K562 (cell line): ENCODE data around the gene DNAH9. TPM values are rescaled to one million over a fixed set of nuclear protein-coding genes. Genes with fewer than 3 reads are reported as not detected.

Experiments used
- C11orf30 ChIP-seq: fragments of 450-650 bp; IDR thresholded peaks from 2 replicates; pipeline ENCODE4 v1.6.1; 2016; ENCODE audit warnings: low read depth, mild to moderate bottlenecking
- DPF2 ChIP-seq: fragments of 450-650 bp; IDR thresholded peaks from 2 replicates; pipeline ENCODE4 v1.6.1; 2016
- FOXJ2 ChIP-seq: fragments of 200-800 bp; sonication (Bioruptor generic); IDR thresholded peaks from 2 replicates; pipeline ENCODE4 v1.6.1; 2016; ENCODE audit warnings: missing genetic modification characterization, missing compliant biosample characterization
- HMGN3 ChIP-seq: IDR thresholded peaks from 2 replicates; pipeline ENCODE4 v1.6.1; 2011; ENCODE audit warnings: borderline replicate concordance, low read depth, mild to moderate bottlenecking, mixed read lengths, low read length; ENCODE audit not compliant: insufficient read length; ENCODE audit errors: extremely low read depth
- NR2C2 ChIP-seq, 2 experiments: fragments of 200-800 bp in 1 of 2; sonication (Bioruptor generic) in 1 of 2; sonication (generic) in 1 of 2; formaldehyde crosslinking in 1 of 2; IDR thresholded peaks; 2 replicates each; pipeline versions ENCODE4 v1.6.1 to v1.8.0; 2016 to 2022; ENCODE audit warnings: mild to moderate bottlenecking in 1 of 2, missing compliant biosample characterization in 1 of 2, missing genetic modification characterization in 1 of 2, missing genetic modification reagents in 1 of 2
- POLR2AphosphoS5 ChIP-seq: IDR thresholded peaks from 2 replicates; pipeline ENCODE4 v1.6.1; 2011; ENCODE audit warnings: mild to moderate bottlenecking, low read depth, low read length, moderate library complexity; ENCODE audit not compliant: control insufficient read depth, insufficient read depth
- POLR2B ChIP-seq: fragments of 450-650 bp; IDR thresholded peaks from 2 replicates; pipeline ENCODE4 v1.6.1; 2018; ENCODE audit warnings: low read depth; ENCODE audit not compliant: partially characterized antibody
- RBM15 ChIP-seq: fragments of 200-400 bp; formaldehyde crosslinking; IDR thresholded peaks from 2 replicates; pipeline ENCODE4 v1.6.1; 2018; ENCODE audit warnings: mild to moderate bottlenecking, low read length, moderate library complexity; ENCODE audit not compliant: insufficient read depth
- RHOXF2B ChIP-seq: fragments of 250-450 bp; sonication (Bioruptor Pico); conservative IDR thresholded peaks from 2 replicates; pipeline ENCODE4 v1.5.1; 2021
- SUPT5H ChIP-seq: fragments of 450-650 bp; IDR thresholded peaks from 2 replicates; pipeline ENCODE4 v1.6.1; 2016
- polyA plus RNA-seq, 8 experiments: library from polyadenylated mRNA; depleted of rRNA in 4 of 8; stranded (reverse) in 5 of 8; unstranded in 3 of 8; fragments of >200 nt; fragmentation: Nextera tagmentation in 2 of 8; fragmentation: Illumina TruSeq in 1 of 8; extraction: Ambion mirVana in 2 of 8; extraction: Trizol in 1 of 8; gene quantifications; 2 replicates each; pipeline versions ENCODE4 v1.2.1 to v1.2.3, GENCODE V29; 2011 to 2014; ENCODE audit warnings: inconsistent platforms in 1 of 8, missing spikeins in 1 of 8
- total RNA-seq, 7 experiments: library from RNA; depleted of rRNA in 6 of 7; stranded (reverse); fragments of >200 nt in 6 of 7; fragmentation: Illumina TruSeq in 2 of 7; extraction: Trizol in 2 of 7; gene quantifications; 2 replicates each; pipeline versions ENCODE4 v1.2.1 to v1.2.3, GENCODE V29; 2011 to 2021; ENCODE audit warnings: low replicate concordance in 1 of 7
- TF ChIP-seq, protein P1 (sequence below): fragments of 250-450 bp; sonication (Bioruptor Pico); IDR thresholded peaks from 2 replicates; pipeline ENCODE4 v1.4.0; 2020; ENCODE audit warnings: mild to moderate bottlenecking
- TF ChIP-seq, protein P2 (sequence below): sonication (generic); formaldehyde crosslinking; IDR thresholded peaks from 2 replicates; pipeline ENCODE4 v1.8.0; 2022; ENCODE audit warnings: missing genetic modification reagents, mild to moderate bottlenecking, moderate library complexity, borderline replicate concordance
- TF ChIP-seq, protein P3 (sequence below): fragments of 150-350 bp; conservative IDR thresholded peaks from 2 replicates; pipeline ENCODE4 v1.6.1; 2014; ENCODE audit warnings: low read length
- TF ChIP-seq, protein P4 (sequence below), 2 experiments: fragments of 450-650 bp; IDR thresholded peaks; 2 replicates each; pipeline ENCODE4 v1.6.1; 2018; ENCODE audit warnings: mild to moderate bottlenecking in 2 of 2, low read depth in 1 of 2; ENCODE audit not compliant: partially characterized antibody in 2 of 2
- TF ChIP-seq, protein P5 (sequence below), 2 experiments: fragments of 450-650 bp; IDR thresholded peaks; 2 replicates each; pipeline ENCODE4 v1.6.1; 2016

The DNAH9 gene
- total and polyA plus RNA-seq, 9 of the 15 experiments (the other 6 are each of a cell fraction or from before 2014, with no cell fraction given): not detected

DNA sequence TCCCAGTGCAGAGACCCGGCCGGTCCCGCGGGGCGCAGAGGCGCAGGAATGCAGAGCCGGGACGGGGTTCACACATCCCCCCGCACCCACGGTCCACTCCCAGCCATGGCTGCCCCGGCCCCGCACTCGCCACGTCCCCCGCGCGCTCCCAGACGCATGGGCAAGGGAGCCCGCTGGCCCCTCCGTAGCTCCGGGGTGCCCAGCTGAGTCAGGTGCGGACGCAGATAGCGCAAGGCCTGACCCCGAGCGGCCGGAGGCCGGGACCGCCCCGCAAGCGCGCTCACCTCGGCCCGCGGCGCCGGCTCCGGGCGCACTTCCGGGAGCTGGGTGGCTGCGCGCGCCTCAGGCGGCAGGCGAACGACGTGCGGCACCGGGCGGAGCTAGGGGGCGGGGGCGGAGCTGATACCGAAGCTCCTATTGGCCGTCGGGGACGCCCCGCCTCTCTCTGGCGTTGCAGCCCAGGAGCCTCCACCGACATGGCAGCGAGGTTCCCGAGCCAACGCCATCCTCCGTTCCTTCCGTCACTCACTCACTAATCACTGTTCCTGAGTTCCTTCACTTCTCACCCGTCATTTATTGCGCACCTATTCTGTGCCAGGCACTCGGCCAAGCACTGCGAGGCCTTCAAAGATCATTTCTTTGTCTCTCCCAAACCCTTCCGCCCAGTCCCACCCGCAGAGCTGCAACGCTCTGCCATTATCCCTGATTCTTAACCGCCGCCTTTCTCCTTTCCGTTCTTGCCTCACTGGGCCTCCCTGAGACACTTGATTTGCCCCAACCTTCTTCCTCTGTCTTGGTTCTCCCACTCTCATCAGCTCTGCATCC, 399.1 kb downstream of the DNAH9 start, which contains the start of gene ZNF18 (continued):
- TF ChIP-seq C11orf30 (no peak), POLR2B (peak; percentile 94), RBM15 (no peak), SUPT5H (peak; percentile 96), POLR2AphosphoS5 (peak; percentile 78), RHOXF2B (CRISPR knock-in tag) (no peak), FOXJ2 (tag) (no peak), DPF2 (0 out of 2 replicates have a peak, but pooled peaks have one; percentile 10), NR2C2 (CRISPR knock-in tag; IDR thresholded peaks at IDR 0.05) (no peak), NR2C2 (tag; IDR thresholded peaks at IDR 0.05) (peak; percentile 84), HMGN3 (peak; percentile 37)
- TF ChIP-seq, protein P1, sequence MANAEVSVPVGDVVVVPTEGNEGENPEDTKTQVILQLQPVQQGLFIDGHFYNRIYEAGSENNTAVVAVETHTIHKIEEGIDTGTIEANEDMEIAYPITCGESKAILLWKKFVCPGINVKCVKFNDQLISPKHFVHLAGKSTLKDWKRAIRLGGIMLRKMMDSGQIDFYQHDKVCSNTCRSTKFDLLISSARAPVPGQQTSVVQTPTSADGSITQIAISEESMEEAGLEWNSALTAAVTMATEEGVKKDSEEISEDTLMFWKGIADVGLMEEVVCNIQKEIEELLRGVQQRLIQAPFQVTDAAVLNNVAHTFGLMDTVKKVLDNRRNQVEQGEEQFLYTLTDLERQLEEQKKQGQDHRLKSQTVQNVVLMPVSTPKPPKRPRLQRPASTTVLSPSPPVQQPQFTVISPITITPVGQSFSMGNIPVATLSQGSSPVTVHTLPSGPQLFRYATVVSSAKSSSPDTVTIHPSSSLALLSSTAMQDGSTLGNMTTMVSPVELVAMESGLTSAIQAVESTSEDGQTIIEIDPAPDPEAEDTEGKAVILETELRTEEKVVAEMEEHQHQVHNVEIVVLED (CRISPR knock-in tag): peak; percentile 55
- TF ChIP-seq, protein P2, sequence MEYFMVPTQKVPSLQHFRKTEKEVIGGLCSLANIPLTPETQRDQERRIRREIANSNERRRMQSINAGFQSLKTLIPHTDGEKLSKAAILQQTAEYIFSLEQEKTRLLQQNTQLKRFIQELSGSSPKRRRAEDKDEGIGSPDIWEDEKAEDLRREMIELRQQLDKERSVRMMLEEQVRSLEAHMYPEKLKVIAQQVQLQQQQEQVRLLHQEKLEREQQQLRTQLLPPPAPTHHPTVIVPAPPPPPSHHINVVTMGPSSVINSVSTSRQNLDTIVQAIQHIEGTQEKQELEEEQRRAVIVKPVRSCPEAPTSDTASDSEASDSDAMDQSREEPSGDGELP: peak; percentile 91
- TF ChIP-seq, protein P3, sequence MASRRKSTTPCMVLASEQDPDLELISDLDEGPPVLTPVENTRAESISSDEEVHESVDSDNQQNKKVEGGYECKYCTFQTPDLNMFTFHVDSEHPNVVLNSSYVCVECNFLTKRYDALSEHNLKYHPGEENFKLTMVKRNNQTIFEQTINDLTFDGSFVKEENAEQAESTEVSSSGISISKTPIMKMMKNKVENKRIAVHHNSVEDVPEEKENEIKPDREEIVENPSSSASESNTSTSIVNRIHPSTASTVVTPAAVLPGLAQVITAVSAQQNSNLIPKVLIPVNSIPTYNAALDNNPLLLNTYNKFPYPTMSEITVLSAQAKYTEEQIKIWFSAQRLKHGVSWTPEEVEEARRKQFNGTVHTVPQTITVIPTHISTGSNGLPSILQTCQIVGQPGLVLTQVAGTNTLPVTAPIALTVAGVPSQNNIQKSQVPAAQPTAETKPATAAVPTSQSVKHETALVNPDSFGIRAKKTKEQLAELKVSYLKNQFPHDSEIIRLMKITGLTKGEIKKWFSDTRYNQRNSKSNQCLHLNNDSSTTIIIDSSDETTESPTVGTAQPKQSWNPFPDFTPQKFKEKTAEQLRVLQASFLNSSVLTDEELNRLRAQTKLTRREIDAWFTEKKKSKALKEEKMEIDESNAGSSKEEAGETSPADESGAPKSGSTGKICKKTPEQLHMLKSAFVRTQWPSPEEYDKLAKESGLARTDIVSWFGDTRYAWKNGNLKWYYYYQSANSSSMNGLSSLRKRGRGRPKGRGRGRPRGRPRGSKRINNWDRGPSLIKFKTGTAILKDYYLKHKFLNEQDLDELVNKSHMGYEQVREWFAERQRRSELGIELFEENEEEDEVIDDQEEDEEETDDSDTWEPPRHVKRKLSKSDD: no peak
- TF ChIP-seq, protein P4, sequence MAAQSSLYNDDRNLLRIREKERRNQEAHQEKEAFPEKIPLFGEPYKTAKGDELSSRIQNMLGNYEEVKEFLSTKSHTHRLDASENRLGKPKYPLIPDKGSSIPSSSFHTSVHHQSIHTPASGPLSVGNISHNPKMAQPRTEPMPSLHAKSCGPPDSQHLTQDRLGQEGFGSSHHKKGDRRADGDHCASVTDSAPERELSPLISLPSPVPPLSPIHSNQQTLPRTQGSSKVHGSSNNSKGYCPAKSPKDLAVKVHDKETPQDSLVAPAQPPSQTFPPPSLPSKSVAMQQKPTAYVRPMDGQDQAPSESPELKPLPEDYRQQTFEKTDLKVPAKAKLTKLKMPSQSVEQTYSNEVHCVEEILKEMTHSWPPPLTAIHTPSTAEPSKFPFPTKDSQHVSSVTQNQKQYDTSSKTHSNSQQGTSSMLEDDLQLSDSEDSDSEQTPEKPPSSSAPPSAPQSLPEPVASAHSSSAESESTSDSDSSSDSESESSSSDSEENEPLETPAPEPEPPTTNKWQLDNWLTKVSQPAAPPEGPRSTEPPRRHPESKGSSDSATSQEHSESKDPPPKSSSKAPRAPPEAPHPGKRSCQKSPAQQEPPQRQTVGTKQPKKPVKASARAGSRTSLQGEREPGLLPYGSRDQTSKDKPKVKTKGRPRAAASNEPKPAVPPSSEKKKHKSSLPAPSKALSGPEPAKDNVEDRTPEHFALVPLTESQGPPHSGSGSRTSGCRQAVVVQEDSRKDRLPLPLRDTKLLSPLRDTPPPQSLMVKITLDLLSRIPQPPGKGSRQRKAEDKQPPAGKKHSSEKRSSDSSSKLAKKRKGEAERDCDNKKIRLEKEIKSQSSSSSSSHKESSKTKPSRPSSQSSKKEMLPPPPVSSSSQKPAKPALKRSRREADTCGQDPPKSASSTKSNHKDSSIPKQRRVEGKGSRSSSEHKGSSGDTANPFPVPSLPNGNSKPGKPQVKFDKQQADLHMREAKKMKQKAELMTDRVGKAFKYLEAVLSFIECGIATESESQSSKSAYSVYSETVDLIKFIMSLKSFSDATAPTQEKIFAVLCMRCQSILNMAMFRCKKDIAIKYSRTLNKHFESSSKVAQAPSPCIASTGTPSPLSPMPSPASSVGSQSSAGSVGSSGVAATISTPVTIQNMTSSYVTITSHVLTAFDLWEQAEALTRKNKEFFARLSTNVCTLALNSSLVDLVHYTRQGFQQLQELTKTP (IDR thresholded peaks at IDR 0.05; ENCODE audit: low read depth in 1 of 2, partially characterized antibody in 2 of 2): no peak
- TF ChIP-seq, protein P5, sequence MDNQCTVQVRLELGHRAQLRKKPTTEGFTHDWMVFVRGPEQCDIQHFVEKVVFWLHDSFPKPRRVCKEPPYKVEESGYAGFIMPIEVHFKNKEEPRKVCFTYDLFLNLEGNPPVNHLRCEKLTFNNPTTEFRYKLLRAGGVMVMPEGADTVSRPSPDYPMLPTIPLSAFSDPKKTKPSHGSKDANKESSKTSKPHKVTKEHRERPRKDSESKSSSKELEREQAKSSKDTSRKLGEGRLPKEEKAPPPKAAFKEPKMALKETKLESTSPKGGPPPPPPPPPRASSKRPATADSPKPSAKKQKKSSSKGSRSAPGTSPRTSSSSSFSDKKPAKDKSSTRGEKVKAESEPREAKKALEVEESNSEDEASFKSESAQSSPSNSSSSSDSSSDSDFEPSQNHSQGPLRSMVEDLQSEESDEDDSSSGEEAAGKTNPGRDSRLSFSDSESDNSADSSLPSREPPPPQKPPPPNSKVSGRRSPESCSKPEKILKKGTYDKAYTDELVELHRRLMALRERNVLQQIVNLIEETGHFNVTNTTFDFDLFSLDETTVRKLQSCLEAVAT (IDR thresholded peaks at IDR 0.05): 0 out of 4 replicates have a peak, but pooled peaks of 1 of the 2 experiments have one; percentile 24
